Neuronal stem cell (in vitro differentiated cells): ENCODE data around the gene CBX4.
A peak's percentile ranks its signal among the peaks of the same experiment; 100 is the strongest.

Source experiments
- DNase-seq: peaks from one replicate; pipeline ENCODE4 v3.0.0-alpha.2; 2013; ENCODE audit warnings: low spot score
- H2AFZ ChIP-seq: one replicate; pipeline ENCODE4 v1.6.1; 2013; ENCODE audit warnings: mild to moderate bottlenecking, low read length, inconsistent platforms
- H2AK5ac ChIP-seq: 2 replicates; pipeline ENCODE4 v1.6.1; 2013; ENCODE audit warnings: low read depth, mild to moderate bottlenecking, inconsistent platforms, low read length, moderate library complexity, mixed read lengths
- H2BK120ac ChIP-seq: 2 replicates; pipeline ENCODE4 v1.6.1; 2013; ENCODE audit warnings: low read depth, mild to moderate bottlenecking, inconsistent platforms, low read length, moderate library complexity, mixed read lengths
- H2BK12ac ChIP-seq: one replicate; pipeline ENCODE4 v1.6.1; 2013; ENCODE audit warnings: low read length, inconsistent platforms
- H2BK15ac ChIP-seq: 2 replicates; pipeline ENCODE4 v1.6.1; 2013; ENCODE audit warnings: mild to moderate bottlenecking, low read length, inconsistent platforms, mixed read lengths
- H2BK5ac ChIP-seq: one replicate; pipeline ENCODE4 v1.6.1; 2013; ENCODE audit warnings: inconsistent platforms, mild to moderate bottlenecking, low read length, moderate library complexity
- H3K14ac ChIP-seq: one replicate; pipeline ENCODE4 v1.6.1; 2013; ENCODE audit warnings: low read length, inconsistent platforms
- H3K18ac ChIP-seq: 2 replicates; pipeline ENCODE4 v1.6.1; 2013; ENCODE audit warnings: low read length, inconsistent platforms
- H3K23ac ChIP-seq: 2 replicates; pipeline ENCODE4 v1.6.1; 2013; ENCODE audit warnings: low read depth, mild to moderate bottlenecking, mixed read lengths, low read length, inconsistent platforms; ENCODE audit not compliant: poor library complexity
- H3K27ac ChIP-seq: replicated peaks from 3 replicates; pipeline ENCODE4 v1.5.1; 2013; ENCODE audit warnings: low read length, inconsistent platforms
- H3K27me3 ChIP-seq, 3 experiments: 2 replicates each; pipeline ENCODE4 v1.6.1; 2013; ENCODE audit warnings: low read length in 3 of 3, mild to moderate bottlenecking in 2 of 3, inconsistent platforms in 1 of 3, low read depth in 1 of 3, mixed read lengths in 1 of 3, moderate library complexity in 1 of 3; ENCODE audit not compliant: control insufficient read depth in 3 of 3, insufficient read depth in 3 of 3
- H3K36me3 ChIP-seq, 2 donors: replicated peaks in 1 of 2; 2 replicates each; pipeline ENCODE4 v1.6.1; 2013; ENCODE audit warnings: low read length in 2 of 2; ENCODE audit not compliant: control insufficient read depth in 2 of 2, insufficient read depth in 2 of 2
- H3K4ac ChIP-seq: 2 replicates; pipeline ENCODE4 v1.6.1; 2013; ENCODE audit warnings: inconsistent platforms, mild to moderate bottlenecking, low read length, moderate library complexity
- H3K4me1 ChIP-seq, 2 donors: 1 replicate in 1 of 2; 2 replicates in 1 of 2; pipeline ENCODE4 v1.6.1; 2013; ENCODE audit warnings: low read length in 2 of 2, low read depth in 1 of 2; ENCODE audit not compliant: control insufficient read depth in 2 of 2, insufficient read depth in 1 of 2
- H3K4me2 ChIP-seq: one replicate; pipeline ENCODE4 v1.6.1; 2013; ENCODE audit warnings: mild to moderate bottlenecking, low read length, inconsistent platforms; ENCODE audit not compliant: insufficient read depth, poor library complexity, severe bottlenecking
- H3K4me3 ChIP-seq, 2 donors: 2 replicates each; pipeline ENCODE4 v1.5.1; 2013; ENCODE audit warnings: low read length in 2 of 2, mild to moderate bottlenecking in 2 of 2, inconsistent platforms in 1 of 2, moderate library complexity in 1 of 2
- H3K79me1 ChIP-seq: one replicate; pipeline ENCODE4 v1.6.1; 2013; ENCODE audit warnings: low read depth, mild to moderate bottlenecking, inconsistent platforms, low read length, moderate library complexity
- H3K9ac ChIP-seq: one replicate; pipeline ENCODE4 v1.6.1; 2013; ENCODE audit warnings: mild to moderate bottlenecking, low read depth, low read length, inconsistent platforms; ENCODE audit not compliant: poor library complexity
- H3K9me3 ChIP-seq, 2 donors: replicated peaks in 1 of 2; 2 replicates each; pipeline versions ENCODE3 to v1.6.1; 2013; ENCODE audit warnings: low read length in 2 of 2, mild to moderate bottlenecking in 2 of 2, inconsistent platforms in 1 of 2, low read depth in 1 of 2, mixed read lengths in 1 of 2, moderate library complexity in 1 of 2; ENCODE audit not compliant: control insufficient read depth in 2 of 2, insufficient read depth in 1 of 2
- H4K8ac ChIP-seq: one replicate; pipeline ENCODE4 v1.6.1; 2013; ENCODE audit warnings: low read depth, mild to moderate bottlenecking, inconsistent platforms, low read length, moderate library complexity
- H4K91ac ChIP-seq: one replicate; pipeline ENCODE4 v1.6.1; 2013; ENCODE audit warnings: low read length, low read depth, mild to moderate bottlenecking, inconsistent platforms; ENCODE audit not compliant: poor library complexity
- WGBS, 2 donors: extraction: QIAGEN DNeasy Blood & Tissue Kit; methylation state at CpG; one replicate each; pipeline ENCODE4 v1.1.7; 2013; ENCODE audit warnings: missing lambda C conversion rate in 2 of 2, mixed read lengths in 1 of 2; ENCODE audit not compliant: insufficient read length in 2 of 2, insufficient replicate concordance in 1 of 2; ENCODE audit errors: extremely low coverage in 2 of 2; 5-methylcytosine and 5-hydroxymethylcytosine counted together

The CBX4 gene

GRCh38 chr17:79840989-79841286 lies 1.7 kb upstream of the CBX4 start:
- Histone ChIP-seq H3K14ac (no peak overlapping the region), H3K79me1 (no peaks in the 10 kb centered on the region), H3K18ac (peak overlapping the region; percentile 82), H3K9me3 (peaks cover 0 to 3% of the 10 kb centered on the region in 2 donors), H4K91ac (no peak overlapping the region), H3K27ac (no peak overlapping the region), H3K4me1 (peaks cover 36 to 37% of the 10 kb centered on the region in 2 donors), H2BK15ac (peak overlapping the region; percentile 99), H2BK12ac (no peak overlapping the region), H2BK5ac (no peak overlapping the region), H4K8ac (no peak overlapping the region), H2AK5ac (peak overlapping the region; percentile 96), H2AFZ (peak overlapping the region; percentile 89), H3K27me3 (peaks cover 41 to 77% (median 44%) of the 10 kb centered on the region in 3 experiments), H3K9ac (no peak overlapping the region), H2BK120ac (no peak overlapping the region), H3K36me3 (peaks cover 0 to 19% of the 10 kb centered on the region in 2 donors), H3K23ac (no peak overlapping the region), H3K4me2 (no peak overlapping the region), H3K4ac (no peak overlapping the region), H3K4me3 (peak overlapping the region in 1 of 2 donors; percentile 21)
- no CpG with 5 or more reads among the region's 19 CpGs for WGBS, 2 donors
- DNase-seq: no peak

DNA sequence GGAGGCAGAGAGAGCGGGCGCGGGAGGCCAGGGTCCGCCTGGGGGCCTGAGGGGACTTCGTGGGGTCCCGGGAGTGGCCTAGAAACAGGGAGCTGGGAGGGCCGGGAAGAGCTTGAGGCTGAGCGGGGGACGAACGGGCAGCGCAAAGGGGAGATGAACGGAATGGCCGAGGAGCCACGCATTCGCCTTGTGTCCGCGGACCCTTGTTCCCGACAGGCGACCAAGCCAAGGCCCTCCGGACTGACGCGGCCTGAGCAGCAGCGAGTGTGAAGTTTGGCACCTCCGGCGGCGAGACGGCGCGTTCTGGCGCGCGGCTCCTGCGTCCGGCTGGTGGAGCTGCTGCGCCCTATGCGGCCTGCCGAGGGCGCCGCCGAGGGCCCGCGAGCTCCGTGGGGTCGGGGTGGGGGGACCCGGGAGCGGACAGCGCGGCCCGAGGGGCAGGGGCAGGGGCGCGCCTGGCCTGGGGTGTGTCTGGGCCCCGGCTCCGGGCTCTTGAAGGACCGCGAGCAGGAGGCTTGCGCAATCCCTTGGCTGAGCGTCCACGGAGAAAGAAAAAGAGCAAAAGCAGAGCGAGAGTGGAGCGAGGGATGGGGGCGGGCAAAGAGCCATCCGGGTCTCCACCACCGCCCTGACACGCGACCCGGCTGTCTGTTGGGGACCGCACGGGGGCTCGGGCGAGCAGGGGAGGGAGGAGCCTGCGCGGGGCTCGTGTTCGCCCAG lies 1.2 kb upstream of the CBX4 start:
- DNase-seq: no peak
- Histone ChIP-seq H3K27me3 (peaks cover 41 to 80% (median 44%) of the 10 kb centered on the region in 3 experiments), H4K91ac (no peak overlapping the region), H3K79me1 (no peaks in the 10 kb centered on the region), H3K4me3 (peak overlapping the region; percentile 21 to 70), H3K9ac (no peak overlapping the region), H2AK5ac (peak overlapping the region; percentile 98), H3K23ac (peak overlapping the region; percentile 85), H4K8ac (no peak overlapping the region), H2BK12ac (peak overlapping the region; percentile 41), H3K36me3 (peaks cover 0 to 24% of the 10 kb centered on the region in 2 donors), H3K4me1 (peaks cover 36 to 39% of the 10 kb centered on the region in 2 donors), H3K27ac (no peak overlapping the region), H3K14ac (peak overlapping the region; percentile 75), H2BK120ac (peak overlapping the region; percentile 61), H3K4ac (no peak overlapping the region), H3K9me3 (peaks cover 0 to 3% of the 10 kb centered on the region in 2 donors), H2AFZ (peak overlapping the region; percentile 89), H2BK15ac (peak overlapping the region; percentile 99), H2BK5ac (peak overlapping the region; percentile 90), H3K4me2 (peak overlapping the region; percentile 83), H3K18ac (peak overlapping the region; percentile 82)
- no CpG with 5 or more reads among the region's 74 CpGs for WGBS, 2 donors

DNA sequence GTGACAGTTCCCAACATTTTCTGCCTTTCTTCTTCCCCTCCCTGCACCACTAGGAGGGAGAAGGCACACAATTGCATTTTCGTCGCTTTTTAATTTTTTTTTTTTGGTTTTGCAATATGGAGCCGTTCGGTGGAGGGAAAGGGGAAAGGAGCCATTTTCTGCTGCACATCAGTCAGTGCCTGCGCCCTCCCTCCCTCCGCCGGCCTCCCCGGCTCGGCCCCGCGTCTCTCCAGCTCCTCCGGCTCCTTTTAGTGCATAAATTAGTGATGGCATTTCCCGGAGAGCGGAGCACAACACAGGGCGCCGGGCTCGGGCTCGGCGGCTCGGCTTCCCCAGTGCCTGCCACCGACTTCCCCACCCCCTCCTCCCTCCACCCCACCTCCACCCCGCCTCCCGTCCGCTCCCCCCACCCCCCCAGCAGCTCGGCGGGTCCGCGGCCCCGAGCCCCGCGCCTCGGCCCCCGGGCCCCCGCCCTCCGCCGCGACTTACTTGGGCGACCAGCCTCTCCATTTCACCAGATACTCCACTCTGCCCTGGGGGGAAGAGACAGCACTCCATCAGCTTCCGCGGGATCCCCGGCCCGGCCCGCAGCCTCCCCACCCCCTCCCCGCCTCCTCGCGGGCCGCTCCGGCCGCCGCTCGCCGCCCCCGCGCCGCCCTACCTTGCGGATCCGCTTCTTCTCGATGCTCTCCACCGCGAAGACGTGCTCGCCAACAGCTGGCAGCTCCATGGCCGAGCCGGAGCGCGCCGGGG lies 542 bp downstream of the CBX4 start:
- Histone ChIP-seq H3K18ac (peak overlapping the region; percentile 87), H2BK12ac (no peak overlapping the region), H3K23ac (no peak overlapping the region), H3K79me1 (peaks cover 3% of the 10 kb centered on the region), H2BK120ac (no peak overlapping the region), H2AFZ (no peak overlapping the region), H2BK5ac (no peak overlapping the region), H3K4me1 (peaks cover 26 to 48% of the 10 kb centered on the region in 2 donors), H3K9me3 (peaks cover 0 to 3% of the 10 kb centered on the region in 2 donors), H4K8ac (no peak overlapping the region), H3K36me3 (peaks cover 0 to 42% of the 10 kb centered on the region in 2 donors), H3K4ac (no peak overlapping the region), H3K4me3 (peak overlapping the region; percentile 70 to 86), H2BK15ac (no peak overlapping the region), H3K27ac (peak overlapping the region; percentile 88), H3K4me2 (peak overlapping the region; percentile 95), H3K9ac (no peak overlapping the region), H3K14ac (no peak overlapping the region), H4K91ac (no peak overlapping the region), H2AK5ac (no peak overlapping the region), H3K27me3 (peaks cover 41 to 82% (median 52%) of the 10 kb centered on the region in 3 experiments)
- no peak for DNase-seq
- no CpG with 5 or more reads among the region's 67 CpGs for WGBS, 2 donors
